ENCODE results near the gene SUPT3H. TPM values are rescaled to one million over a fixed set of nuclear protein-coding genes. Genes with fewer than 3 reads are reported as not detected.

Gene SUPT3H
- total RNA-seq, 1 donor from 2014 or later, result 9.9 TPM

GRCh38 chr6:44859901-44860410 lies 517.8 kb downstream of the SUPT3H start:
- peaks cover 0 to 2% (median 0%) of the 10 kb centered on the region in 3 donors for H3K4me1 ChIP-seq (ENCODE audit: control insufficient read depth in 3 of 3, insufficient read depth in 3 of 3, low read length in 3 of 3)

GRCh38 chr6:44858998-44859397 lies 518.7 kb downstream of the SUPT3H start:
- Histone ChIP-seq H3K27ac (ENCODE audit: low read depth, low read length) (no peak overlapping the region), H3K36me3 (ENCODE audit: control insufficient read depth in 3 of 3, insufficient read depth in 3 of 3, low read length in 3 of 3) (no peaks in the 10 kb centered on the region), H3K9me3 (ENCODE audit: control insufficient read depth in 3 of 3, low read length in 3 of 3) (no peaks in the 10 kb centered on the region), H3K4me3 (ENCODE audit: low read length in 3 of 3) (no peak overlapping the region), H3K4me1 (ENCODE audit: control insufficient read depth in 3 of 3, insufficient read depth in 3 of 3, low read length in 3 of 3) (peaks cover 0 to 2% (median 0%) of the 10 kb centered on the region in 3 donors), H3K9ac (ENCODE audit: low read depth in 1 of 3, low read length in 3 of 3) (no peak overlapping the region), H3K27me3 (ENCODE audit: control insufficient read depth in 3 of 3, insufficient read depth in 3 of 3, low read length in 3 of 3) (no peaks in the 10 kb centered on the region)

More at GRCh38 chr6:44859901-44860410, 517.8 kb downstream of the SUPT3H start:
- Histone ChIP-seq H3K9ac (ENCODE audit: low read depth in 1 of 3, low read length in 3 of 3) (no peak overlapping the region), H3K9me3 (ENCODE audit: control insufficient read depth in 3 of 3, low read length in 3 of 3) (no peaks in the 10 kb centered on the region), H3K27ac (ENCODE audit: low read depth, low read length) (no peak overlapping the region), H3K36me3 (ENCODE audit: control insufficient read depth in 3 of 3, insufficient read depth in 3 of 3, low read length in 3 of 3) (no peaks in the 10 kb centered on the region), H3K27me3 (ENCODE audit: control insufficient read depth in 3 of 3, insufficient read depth in 3 of 3, low read length in 3 of 3) (no peaks in the 10 kb centered on the region), H3K4me3 (ENCODE audit: low read length in 3 of 3) (no peak overlapping the region)

- H3K27me3 ChIP-seq (ENCODE audit: control insufficient read depth in 3 of 3, insufficient read depth in 3 of 3, low read length in 3 of 3), result no peaks in the 10 kb centered on the region
- no peaks in the 10 kb centered on the region for H3K9me3 ChIP-seq (ENCODE audit: control insufficient read depth in 3 of 3, low read length in 3 of 3)
- H3K4me1 ChIP-seq (ENCODE audit: control insufficient read depth in 3 of 3, insufficient read depth in 3 of 3, low read length in 3 of 3), result peaks cover 0 to 2% (median 0%) of the 10 kb centered on the region in 3 donors
- no peak overlapping the region for H3K4me3 ChIP-seq (ENCODE audit: low read length in 3 of 3)
- no peak overlapping the region for H3K27ac ChIP-seq (ENCODE audit: low read depth, low read length)
- H3K9ac ChIP-seq (ENCODE audit: low read depth in 1 of 3, low read length in 3 of 3), result no peak overlapping the region
- H3K36me3 ChIP-seq (ENCODE audit: control insufficient read depth in 3 of 3, insufficient read depth in 3 of 3, low read length in 3 of 3), result no peaks in the 10 kb centered on the region
Observed at GRCh38 chr6:44856479-44856878, 521.3 kb downstream of the SUPT3H start.

GRCh38 chr6:44855562-44856411 lies 521.9 kb downstream of the SUPT3H start:
- H3K9me3 ChIP-seq (ENCODE audit: control insufficient read depth in 3 of 3, low read length in 3 of 3), result no peaks in the 10 kb centered on the region
- H3K36me3 ChIP-seq (ENCODE audit: control insufficient read depth in 3 of 3, insufficient read depth in 3 of 3, low read length in 3 of 3), result no peaks in the 10 kb centered on the region
- H3K4me3 ChIP-seq (ENCODE audit: low read length in 3 of 3), result no peak overlapping the region
- H3K27me3 ChIP-seq (ENCODE audit: control insufficient read depth in 3 of 3, insufficient read depth in 3 of 3, low read length in 3 of 3), result no peaks in the 10 kb centered on the region
- H3K4me1 ChIP-seq (ENCODE audit: control insufficient read depth in 3 of 3, insufficient read depth in 3 of 3, low read length in 3 of 3), result peaks cover 0 to 2% (median 0%) of the 10 kb centered on the region in 3 donors
- no peak overlapping the region for H3K9ac ChIP-seq (ENCODE audit: low read depth in 1 of 3, low read length in 3 of 3)
- H3K27ac ChIP-seq (ENCODE audit: low read depth, low read length), result no peak overlapping the region

- Histone ChIP-seq H3K27ac (ENCODE audit: low read depth, low read length) (no peak overlapping the region), H3K36me3 (ENCODE audit: control insufficient read depth in 3 of 3, insufficient read depth in 3 of 3, low read length in 3 of 3) (no peaks in the 10 kb centered on the region), H3K27me3 (ENCODE audit: control insufficient read depth in 3 of 3, insufficient read depth in 3 of 3, low read length in 3 of 3) (no peaks in the 10 kb centered on the region), H3K4me3 (ENCODE audit: low read length in 3 of 3) (no peak overlapping the region), H3K4me1 (ENCODE audit: control insufficient read depth in 3 of 3, insufficient read depth in 3 of 3, low read length in 3 of 3) (peaks cover 0 to 2% (median 0%) of the 10 kb centered on the region in 3 donors), H3K9ac (ENCODE audit: low read depth in 1 of 3, low read length in 3 of 3) (no peak overlapping the region), H3K9me3 (ENCODE audit: control insufficient read depth in 3 of 3, low read length in 3 of 3) (no peaks in the 10 kb centered on the region)
Observed at GRCh38 chr6:44854712-44855443, 522.9 kb downstream of the SUPT3H start.

GRCh38 chr6:44851176-44851575 lies 526.6 kb downstream of the SUPT3H start:
- Histone ChIP-seq H3K4me1 (ENCODE audit: control insufficient read depth in 3 of 3, insufficient read depth in 3 of 3, low read length in 3 of 3) (peaks cover 0 to 2% (median 0%) of the 10 kb centered on the region in 3 donors), H3K27me3 (ENCODE audit: control insufficient read depth in 3 of 3, insufficient read depth in 3 of 3, low read length in 3 of 3) (no peaks in the 10 kb centered on the region), H3K27ac (ENCODE audit: low read depth, low read length) (no peak overlapping the region), H3K9me3 (ENCODE audit: control insufficient read depth in 3 of 3, low read length in 3 of 3) (no peaks in the 10 kb centered on the region), H3K9ac (ENCODE audit: low read depth in 1 of 3, low read length in 3 of 3) (no peak overlapping the region), H3K36me3 (ENCODE audit: control insufficient read depth in 3 of 3, insufficient read depth in 3 of 3, low read length in 3 of 3) (no peaks in the 10 kb centered on the region), H3K4me3 (ENCODE audit: low read length in 3 of 3) (no peak overlapping the region)

GRCh38 chr6:44850312-44850711 lies 527.4 kb downstream of the SUPT3H start:
- Histone ChIP-seq H3K36me3 (ENCODE audit: control insufficient read depth in 3 of 3, insufficient read depth in 3 of 3, low read length in 3 of 3) (no peaks in the 10 kb centered on the region), H3K9ac (ENCODE audit: low read depth in 1 of 3, low read length in 3 of 3) (no peak overlapping the region), H3K9me3 (ENCODE audit: control insufficient read depth in 3 of 3, low read length in 3 of 3) (no peaks in the 10 kb centered on the region), H3K27me3 (ENCODE audit: control insufficient read depth in 3 of 3, insufficient read depth in 3 of 3, low read length in 3 of 3) (no peaks in the 10 kb centered on the region), H3K27ac (ENCODE audit: low read depth, low read length) (no peak overlapping the region), H3K4me1 (ENCODE audit: control insufficient read depth in 3 of 3, insufficient read depth in 3 of 3, low read length in 3 of 3) (no peaks in the 10 kb centered on the region), H3K4me3 (ENCODE audit: low read length in 3 of 3) (no peak overlapping the region)

GRCh38 chr6:44849806-44850205 lies 527.9 kb downstream of the SUPT3H start:
- no peak overlapping the region for H3K27ac ChIP-seq (ENCODE audit: low read depth, low read length)
- H3K9ac ChIP-seq (ENCODE audit: low read depth in 1 of 3, low read length in 3 of 3), result no peak overlapping the region
- H3K4me1 ChIP-seq (ENCODE audit: control insufficient read depth in 3 of 3, insufficient read depth in 3 of 3, low read length in 3 of 3), result no peaks in the 10 kb centered on the region
- no peaks in the 10 kb centered on the region for H3K36me3 ChIP-seq (ENCODE audit: control insufficient read depth in 3 of 3, insufficient read depth in 3 of 3, low read length in 3 of 3)
- no peak overlapping the region for H3K4me3 ChIP-seq (ENCODE audit: low read length in 3 of 3)
- H3K27me3 ChIP-seq (ENCODE audit: control insufficient read depth in 3 of 3, insufficient read depth in 3 of 3, low read length in 3 of 3), result no peaks in the 10 kb centered on the region
- no peaks in the 10 kb centered on the region for H3K9me3 ChIP-seq (ENCODE audit: control insufficient read depth in 3 of 3, low read length in 3 of 3)

- Histone ChIP-seq H3K27me3 (ENCODE audit: control insufficient read depth in 3 of 3, insufficient read depth in 3 of 3, low read length in 3 of 3) (no peaks in the 10 kb centered on the region), H3K9ac (ENCODE audit: low read depth in 1 of 3, low read length in 3 of 3) (no peak overlapping the region), H3K9me3 (ENCODE audit: control insufficient read depth in 3 of 3, low read length in 3 of 3) (no peaks in the 10 kb centered on the region), H3K4me1 (ENCODE audit: control insufficient read depth in 3 of 3, insufficient read depth in 3 of 3, low read length in 3 of 3) (no peaks in the 10 kb centered on the region), H3K27ac (ENCODE audit: low read depth, low read length) (no peak overlapping the region), H3K36me3 (ENCODE audit: control insufficient read depth in 3 of 3, insufficient read depth in 3 of 3, low read length in 3 of 3) (no peaks in the 10 kb centered on the region), H3K4me3 (ENCODE audit: low read length in 3 of 3) (no peak overlapping the region)
Observed at GRCh38 chr6:44843734-44844133, 534.0 kb downstream of the SUPT3H start.

- H3K36me3 ChIP-seq (ENCODE audit: control insufficient read depth in 3 of 3, insufficient read depth in 3 of 3, low read length in 3 of 3), result no peaks in the 10 kb centered on the region
- H3K9ac ChIP-seq (ENCODE audit: low read depth in 1 of 3, low read length in 3 of 3), result no peak overlapping the region
- H3K27ac ChIP-seq (ENCODE audit: low read depth, low read length), result no peak overlapping the region
- no peaks in the 10 kb centered on the region for H3K9me3 ChIP-seq (ENCODE audit: control insufficient read depth in 3 of 3, low read length in 3 of 3)
- H3K27me3 ChIP-seq (ENCODE audit: control insufficient read depth in 3 of 3, insufficient read depth in 3 of 3, low read length in 3 of 3), result no peaks in the 10 kb centered on the region
- no peaks in the 10 kb centered on the region for H3K4me1 ChIP-seq (ENCODE audit: control insufficient read depth in 3 of 3, insufficient read depth in 3 of 3, low read length in 3 of 3)
- no peak overlapping the region for H3K4me3 ChIP-seq (ENCODE audit: low read length in 3 of 3)
Observed at GRCh38 chr6:44842616-44843015, 535.1 kb downstream of the SUPT3H start.

Data from skeletal muscle tissue (tissue), 4 donors.